ENCODE measurements around the gene LCN10. TPM values are rescaled to one million over a fixed set of nuclear protein-coding genes. Genes with fewer than 3 reads are reported as not detected.

The LCN10 gene
- total RNA-seq, 4 donors from 2014 or later, result 7.0 to 12.6 (median 9.8) TPM

DNA sequence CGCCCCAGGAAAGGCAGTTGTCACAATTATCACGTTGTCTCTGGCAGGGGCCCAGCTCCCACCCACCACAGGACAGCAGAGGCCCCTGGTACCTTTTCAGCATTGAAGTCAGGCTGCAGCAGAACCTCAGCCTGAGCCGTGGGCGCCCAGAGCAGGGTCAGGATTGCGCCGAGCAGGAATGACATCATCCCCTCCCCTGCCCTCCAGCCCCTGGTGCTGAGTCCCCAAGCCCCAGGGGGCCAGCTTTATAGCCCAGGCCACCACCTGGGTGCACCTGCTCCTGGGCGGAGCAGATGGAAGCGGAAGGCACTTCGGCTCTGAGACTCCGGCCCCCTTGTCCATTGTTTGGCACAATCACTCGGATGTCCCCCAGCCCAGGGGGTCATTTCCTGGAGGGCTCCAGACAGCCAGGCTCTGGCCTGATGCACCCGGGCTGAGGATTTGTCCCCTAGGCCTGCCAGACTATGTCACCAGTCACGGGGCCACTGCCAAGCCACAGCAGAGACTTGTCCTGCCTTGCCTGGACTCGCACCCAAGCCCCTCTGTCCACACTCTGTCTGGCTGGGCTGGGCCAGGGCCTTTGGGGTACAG is 21.7 kb upstream of the LCN10 start, which contains the start of gene LCN15:
TSS of gene LCN15 (minus strand) at position 218 of the 591 bp plus-strand sequence. CDS start at position 188, 30 bp downstream.
- TF ChIP-seq POLR2A (IDR thresholded peaks at IDR 0.05; ENCODE audit: low read depth), result no peak
- TF ChIP-seq, protein P1, sequence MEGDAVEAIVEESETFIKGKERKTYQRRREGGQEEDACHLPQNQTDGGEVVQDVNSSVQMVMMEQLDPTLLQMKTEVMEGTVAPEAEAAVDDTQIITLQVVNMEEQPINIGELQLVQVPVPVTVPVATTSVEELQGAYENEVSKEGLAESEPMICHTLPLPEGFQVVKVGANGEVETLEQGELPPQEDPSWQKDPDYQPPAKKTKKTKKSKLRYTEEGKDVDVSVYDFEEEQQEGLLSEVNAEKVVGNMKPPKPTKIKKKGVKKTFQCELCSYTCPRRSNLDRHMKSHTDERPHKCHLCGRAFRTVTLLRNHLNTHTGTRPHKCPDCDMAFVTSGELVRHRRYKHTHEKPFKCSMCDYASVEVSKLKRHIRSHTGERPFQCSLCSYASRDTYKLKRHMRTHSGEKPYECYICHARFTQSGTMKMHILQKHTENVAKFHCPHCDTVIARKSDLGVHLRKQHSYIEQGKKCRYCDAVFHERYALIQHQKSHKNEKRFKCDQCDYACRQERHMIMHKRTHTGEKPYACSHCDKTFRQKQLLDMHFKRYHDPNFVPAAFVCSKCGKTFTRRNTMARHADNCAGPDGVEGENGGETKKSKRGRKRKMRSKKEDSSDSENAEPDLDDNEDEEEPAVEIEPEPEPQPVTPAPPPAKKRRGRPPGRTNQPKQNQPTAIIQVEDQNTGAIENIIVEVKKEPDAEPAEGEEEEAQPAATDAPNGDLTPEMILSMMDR (IDR thresholded peaks at IDR 0.05), result no peak
- no peak for TF ChIP-seq EP300 (IDR thresholded peaks at IDR 0.05)
- no peak for TF ChIP-seq POLR2AphosphoS5 (IDR thresholded peaks at IDR 0.05)
- no peak within 1 kb of the TSS for H3K4me3 ChIP-seq
- no peaks in the 10 kb centered on the region for H3K9me3 ChIP-seq
- H3K4me1 ChIP-seq, result peaks cover 0 to 16% (median 13%) of the 10 kb centered on the region in 4 donors
- no peaks in the 10 kb centered on the region for H3K36me3 ChIP-seq
- peaks cover 0 to 71% (median 8%) of the 10 kb centered on the region in 4 donors for H3K27me3 ChIP-seq
- DNase-seq (ENCODE audit: extremely low spot score), result no peak
- H3K27ac ChIP-seq (replicated peaks in 1 of 4), result no peak within 1 kb of the TSS
- intact Hi-C loops (cut with DNase I), result no loop called here
- 63% methylated on average over 5 of the region's 14 CpGs for WGBS

DNA sequence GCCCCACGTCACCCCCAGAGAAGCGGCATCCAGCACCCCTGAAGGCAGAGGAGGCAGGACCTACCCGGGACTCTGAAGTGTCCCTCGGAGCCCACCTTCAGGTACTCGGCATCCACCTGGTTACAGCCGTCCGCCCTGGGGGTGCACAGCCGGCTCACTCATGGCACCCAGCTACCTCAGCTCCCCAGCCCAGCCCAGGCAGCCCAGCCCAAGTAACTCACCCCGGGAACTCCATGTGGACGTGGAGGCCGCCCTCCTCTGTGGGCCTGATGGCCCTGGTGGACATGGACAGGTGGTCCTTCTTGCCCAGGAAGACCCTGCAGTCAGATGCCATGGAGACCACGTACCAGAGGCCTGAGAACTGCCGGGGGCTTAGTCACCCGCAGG is 20.9 kb upstream of the LCN10 start:
- intact Hi-C loops (cut with DNase I), result no loop called here
- H3K4me3 ChIP-seq, result no peak overlapping the region
- TF ChIP-seq, protein P1 (IDR thresholded peaks at IDR 0.05), result no peak
- TF ChIP-seq POLR2A (IDR thresholded peaks at IDR 0.05; ENCODE audit: low read depth) (no peak), POLR2AphosphoS5 (IDR thresholded peaks at IDR 0.05) (no peak), EP300 (IDR thresholded peaks at IDR 0.05) (no peak)
- H3K27me3 ChIP-seq, result peaks cover 0 to 77% (median 8%) of the 10 kb centered on the region in 4 donors
- WGBS, result 83% methylated on average over 6 of the region's 14 CpGs
- H3K36me3 ChIP-seq, result no peaks in the 10 kb centered on the region
- peaks cover 0 to 16% (median 13%) of the 10 kb centered on the region in 4 donors for H3K4me1 ChIP-seq
- no peak for DNase-seq (ENCODE audit: extremely low spot score)
- H3K27ac ChIP-seq (replicated peaks in 1 of 4), result no peak overlapping the region
- H3K9me3 ChIP-seq, result no peaks in the 10 kb centered on the region

DNA sequence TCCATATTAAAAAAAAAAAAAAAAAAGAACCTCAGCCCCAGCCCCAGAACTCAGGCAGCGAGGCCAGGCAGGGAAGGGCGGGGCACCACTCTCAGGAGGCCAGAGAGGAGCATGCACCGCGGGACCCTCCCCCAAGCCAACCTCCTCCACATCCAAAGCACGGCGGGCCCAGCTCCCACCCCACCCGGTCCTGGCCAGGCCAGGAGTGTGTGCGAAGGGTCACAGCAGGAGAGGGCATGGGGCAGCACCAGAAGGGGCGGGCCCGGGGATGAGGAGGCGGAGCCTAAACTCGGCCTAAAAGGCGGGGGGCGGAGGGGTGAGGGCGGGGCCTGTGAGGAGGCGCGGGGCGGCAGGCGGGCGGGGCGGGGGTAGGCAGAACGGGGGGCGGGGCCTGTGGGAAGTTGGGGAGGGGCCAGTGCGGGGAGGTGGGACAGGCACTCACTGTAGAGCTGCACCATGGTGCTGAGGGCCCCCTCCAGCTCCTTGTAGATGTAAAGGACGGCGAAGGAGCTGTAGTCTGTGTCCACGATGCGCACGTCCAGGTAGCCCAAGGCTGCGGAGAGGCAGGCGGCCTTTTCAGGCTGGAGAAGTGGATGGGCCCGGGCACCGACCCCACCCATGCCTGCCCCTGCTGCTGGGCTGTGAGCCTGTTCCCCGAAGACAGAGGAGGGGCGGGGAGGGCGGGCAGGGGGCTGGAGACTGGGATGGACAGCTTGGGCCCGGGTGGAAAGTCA is 20.3 kb upstream of the LCN10 start:
- H3K9me3 ChIP-seq, result no peaks in the 10 kb centered on the region
- TF ChIP-seq, protein P1 (IDR thresholded peaks at IDR 0.05), result no peak
- no peak for TF ChIP-seq POLR2AphosphoS5 (IDR thresholded peaks at IDR 0.05)
- no peak for TF ChIP-seq POLR2A (IDR thresholded peaks at IDR 0.05; ENCODE audit: low read depth)
- TF ChIP-seq EP300 (IDR thresholded peaks at IDR 0.05), result no peak
- peaks cover 0 to 20% (median 14%) of the 10 kb centered on the region in 4 donors for H3K4me1 ChIP-seq
- no peak for DNase-seq (ENCODE audit: extremely low spot score)
- no peak overlapping the region for H3K27ac ChIP-seq (replicated peaks in 1 of 4)
- H3K36me3 ChIP-seq, result no peaks in the 10 kb centered on the region
- peaks cover 0 to 80% (median 8%) of the 10 kb centered on the region in 4 donors for H3K27me3 ChIP-seq
- H3K4me3 ChIP-seq, result no peak overlapping the region
- intact Hi-C loops (cut with DNase I), result no loop called here
- 20% methylated on average over 17 of the region's 37 CpGs for WGBS

DNA sequence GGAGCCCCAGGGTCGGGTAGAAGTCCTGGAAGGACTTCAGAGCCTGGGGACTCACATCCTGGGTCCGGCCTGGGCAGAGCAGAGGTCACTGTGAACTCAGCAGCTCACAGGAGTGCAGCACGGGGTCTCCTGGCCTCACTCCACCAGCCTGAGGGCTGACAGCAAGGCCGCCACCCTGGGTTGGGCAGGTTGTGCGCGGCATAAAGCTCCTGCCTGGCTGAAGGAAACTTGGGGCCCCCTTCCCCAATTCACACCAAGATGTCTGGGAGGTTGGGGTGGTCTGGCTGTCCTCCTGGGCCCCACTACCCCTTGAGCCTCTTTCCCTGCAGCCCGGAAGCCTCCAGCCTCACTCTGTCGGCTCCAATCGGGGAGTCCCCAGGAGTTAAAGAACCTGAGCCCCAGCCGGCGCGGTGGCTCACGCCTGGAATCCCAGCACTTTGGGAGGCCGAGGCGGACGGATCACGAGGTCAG is 19.5 kb upstream of the LCN10 start:
- Histone ChIP-seq H3K36me3 (no peaks in the 10 kb centered on the region), H3K27ac (replicated peaks in 1 of 4) (no peak overlapping the region), H3K4me3 (no peak overlapping the region), H3K27me3 (peaks cover 0 to 76% (median 8%) of the 10 kb centered on the region in 4 donors), H3K4me1 (peaks cover 0 to 22% (median 15%) of the 10 kb centered on the region in 4 donors), H3K9me3 (no peaks in the 10 kb centered on the region)
- no peak for DNase-seq (ENCODE audit: extremely low spot score)
- intact Hi-C loops (cut with DNase I), result no loop called here
- TF ChIP-seq, protein P1 (IDR thresholded peaks at IDR 0.05), result no peak
- TF ChIP-seq EP300 (IDR thresholded peaks at IDR 0.05) (no peak), POLR2AphosphoS5 (IDR thresholded peaks at IDR 0.05) (no peak), POLR2A (IDR thresholded peaks at IDR 0.05; ENCODE audit: low read depth) (no peak)
- WGBS, result 76% methylated on average over 10 of the region's 17 CpGs

Measured in esophagus muscularis mucosa (tissue), 4 donors.